DMS53 (cell line): ENCODE measurements around the gene CRAMP1.

Experiments
- DNase-seq: peaks from one replicate; lab custom pipeline; 2025; lab: John Stamatoyannopoulos, UW

The CRAMP1 gene

GRCh38 chr16:1678500-1679098 lies 66.4 kb downstream of the CRAMP1 start:
- DNase-seq, result peak; percentile 64

GRCh38 chr16:1680361-1680760 lies 68.2 kb downstream of the CRAMP1 start:
- no peak for DNase-seq

- DNase-seq, result no peak
These were observed 68.9 kb downstream of the CRAMP1 start for GRCh38 chr16:1681032-1681431.

GRCh38 chr16:1687427-1688316 lies 75.5 kb downstream of the CRAMP1 start:
- DNase-seq, result no peak

GRCh38 chr16:1688807-1689560 lies 76.8 kb downstream of the CRAMP1 start:
- no peak for DNase-seq

- no peak for DNase-seq
These were observed 77.7 kb downstream of the CRAMP1 start for GRCh38 chr16:1689853-1690252.

- DNase-seq, result no peak
These were observed 78.7 kb downstream of the CRAMP1 start for GRCh38 chr16:1690810-1691209.

GRCh38 chr16:1691276-1691675 lies 79.1 kb downstream of the CRAMP1 start:
- DNase-seq, result no peak

- DNase-seq, result no peak
These were observed 79.8 kb downstream of the CRAMP1 start for GRCh38 chr16:1691956-1692355.

GRCh38 chr16:1696863-1697262 lies 84.7 kb downstream of the CRAMP1 start:
- no peak for DNase-seq

- DNase-seq, result no peak
These were observed 86.5 kb downstream of the CRAMP1 start for GRCh38 chr16:1698680-1699079.

- no peak for DNase-seq
These were observed 88.1 kb downstream of the CRAMP1 start for GRCh38 chr16:1700246-1700645.

- no peak for DNase-seq
These were observed 89.2 kb downstream of the CRAMP1 start for GRCh38 chr16:1701216-1701878.

- peak; percentile 71 for DNase-seq
These were observed 93.1 kb downstream of the CRAMP1 start for GRCh38 chr16:1705324-1705687.

- peak; percentile 92 for DNase-seq
These were observed 93.7 kb downstream of the CRAMP1 start, which contains the start of gene MAPK8IP3 for GRCh38 chr16:1705688-1706385. Gene MAPK8IP3, plus strand, starts transcription at chr16:1706195. Its CDS starts 145 bp downstream, at chr16:1706340.

GRCh38 chr16:1706386-1707192 lies 94.4 kb downstream of the CRAMP1 start:
- peak; percentile 68 for DNase-seq

- peak; percentile 45 for DNase-seq
These were observed 95.1 kb downstream of the CRAMP1 start for GRCh38 chr16:1707193-1707790.

GRCh38 chr16:1708083-1708767 lies 96.1 kb downstream of the CRAMP1 start:
- DNase-seq, result no peak

- no peak for DNase-seq
These were observed 96.6 kb downstream of the CRAMP1 start for GRCh38 chr16:1708768-1709180.

GRCh38 chr16:1709356-1709755 lies 97.2 kb downstream of the CRAMP1 start:
- no peak for DNase-seq
